WERI-Rb-1 (cell line): ENCODE measurements around the gene GTF3A.

Source experiments
- DNase-seq: peaks from one replicate; pipeline ENCODE4 v3.0.0-alpha.2; 2020
- H3K27ac ChIP-seq: fragments of 250-450 bp; sonication (Bioruptor Pico); 2 replicates; pipeline ENCODE4 v1.5.1; 2020; ENCODE audit warnings: mild to moderate bottlenecking, moderate library complexity
- H3K27me3 ChIP-seq: fragments of 250-450 bp; sonication (Bioruptor Pico); 2 replicates; pipeline ENCODE4 v1.5.1; 2021; ENCODE audit warnings: mild to moderate bottlenecking, low read depth, moderate library complexity; ENCODE audit not compliant: insufficient read depth, severe bottlenecking
- H3K36me3 ChIP-seq: fragments of 250-450 bp; sonication (Bioruptor Pico); 2 replicates; pipeline ENCODE4 v1.5.1; 2020; ENCODE audit warnings: mild to moderate bottlenecking, moderate library complexity
- H3K4me3 ChIP-seq: 2 replicates; pipeline ENCODE4 v1.5.1; 2011; ENCODE audit warnings: low read depth, mild to moderate bottlenecking, control low read depth, low read length
- H3K9me3 ChIP-seq: fragments of 250-450 bp; sonication (Bioruptor Pico); 2 replicates; pipeline ENCODE4 v1.5.1; 2021; ENCODE audit warnings: mild to moderate bottlenecking, moderate library complexity; ENCODE audit not compliant: severe bottlenecking
- CTCF ChIP-seq: IDR thresholded peaks from 2 replicates; pipeline ENCODE4 v1.5.1; 2011; ENCODE audit warnings: low read depth, mild to moderate bottlenecking, control low read depth, inconsistent platforms, low read length

GTF3A gene

GRCh38 chr13:27424246-27425157 is at the start of gene GTF3A:
TSS of gene GTF3A (plus strand) at chr13:27424619.
- no peaks in the 10 kb centered on the region for H3K9me3 ChIP-seq
- peak within 1 kb of the TSS; percentile 68 for H3K27ac ChIP-seq
- no peak for TF ChIP-seq CTCF
- peak; percentile 93 for DNase-seq
- peak within 1 kb of the TSS; percentile 76 for H3K4me3 ChIP-seq
- H3K36me3 ChIP-seq: peaks cover 33% of the 10 kb centered on the region
- H3K27me3 ChIP-seq: peaks cover 26% of the 10 kb centered on the region

DNA sequence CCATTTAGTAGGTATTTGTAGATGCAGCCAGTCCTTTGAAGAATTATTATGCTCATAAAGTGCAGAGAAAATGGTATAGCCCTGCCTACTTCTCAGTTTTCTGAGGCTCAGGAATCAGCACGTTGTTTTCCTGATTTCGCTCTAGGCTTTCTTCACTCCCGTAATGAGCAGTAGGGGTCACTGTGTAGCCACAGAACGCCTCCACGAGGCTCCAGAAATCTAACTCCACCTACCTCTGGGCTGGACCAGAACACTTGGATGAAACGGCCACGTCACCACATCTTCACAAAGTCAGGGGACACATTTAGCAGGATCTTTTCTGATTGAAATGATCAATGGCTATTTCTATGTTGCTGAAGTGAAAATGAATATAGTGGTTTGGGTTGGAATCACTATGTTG is 49.8 kb upstream of the GTF3A start:
- TF ChIP-seq CTCF: peak; percentile 91
- Histone ChIP-seq H3K4me3 (no peak overlapping the region), H3K27ac (no peak overlapping the region), H3K27me3 (peaks cover 81% of the 10 kb centered on the region), H3K9me3 (no peaks in the 10 kb centered on the region), H3K36me3 (no peaks in the 10 kb centered on the region)
- peak; percentile 80 for DNase-seq

DNA sequence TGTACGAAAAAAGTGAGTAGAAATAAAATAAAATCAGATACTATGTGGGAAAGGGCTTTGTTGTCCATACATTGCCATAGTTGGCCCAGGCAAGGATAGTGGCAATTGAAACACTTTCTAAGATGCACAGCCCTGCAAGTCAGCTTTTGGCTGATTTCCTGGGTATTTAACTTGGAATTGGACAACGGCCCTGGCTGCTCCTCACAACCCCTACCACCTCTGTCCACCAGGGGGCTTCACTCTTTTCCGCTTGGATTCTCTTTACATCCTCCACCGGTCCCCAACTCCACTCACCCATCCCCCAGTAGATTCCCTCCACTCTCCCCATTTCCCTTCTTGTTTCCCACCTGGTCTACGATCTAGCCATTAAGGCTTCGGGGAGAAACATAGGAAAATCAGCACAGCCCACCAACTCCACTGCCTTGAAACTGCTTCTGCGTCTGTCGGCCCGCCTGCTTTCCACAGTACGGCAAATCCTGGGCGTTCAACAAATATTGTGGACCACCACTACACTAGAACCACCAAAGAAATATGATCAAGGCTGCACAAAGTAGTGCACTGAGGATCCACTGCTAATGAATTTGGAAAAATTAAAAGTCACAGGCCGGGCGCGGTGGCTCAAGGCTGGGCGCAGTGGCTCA is 48.6 kb upstream of the GTF3A start:
- Histone ChIP-seq H3K27ac (no peak overlapping the region), H3K4me3 (no peak overlapping the region), H3K36me3 (no peaks in the 10 kb centered on the region), H3K27me3 (peaks cover 83% of the 10 kb centered on the region), H3K9me3 (no peaks in the 10 kb centered on the region)
- TF ChIP-seq CTCF: peak; percentile 98
- peak; percentile 81 for DNase-seq

GRCh38 chr13:27379126-27379525 is 45.3 kb upstream of the GTF3A start:
- H3K4me3 ChIP-seq: no peak overlapping the region
- no peak overlapping the region for H3K27ac ChIP-seq
- peaks cover 2% of the 10 kb centered on the region for H3K9me3 ChIP-seq
- H3K36me3 ChIP-seq: no peaks in the 10 kb centered on the region
- no peak for TF ChIP-seq CTCF
- no peak for DNase-seq
- H3K27me3 ChIP-seq: peaks cover 86% of the 10 kb centered on the region

DNA sequence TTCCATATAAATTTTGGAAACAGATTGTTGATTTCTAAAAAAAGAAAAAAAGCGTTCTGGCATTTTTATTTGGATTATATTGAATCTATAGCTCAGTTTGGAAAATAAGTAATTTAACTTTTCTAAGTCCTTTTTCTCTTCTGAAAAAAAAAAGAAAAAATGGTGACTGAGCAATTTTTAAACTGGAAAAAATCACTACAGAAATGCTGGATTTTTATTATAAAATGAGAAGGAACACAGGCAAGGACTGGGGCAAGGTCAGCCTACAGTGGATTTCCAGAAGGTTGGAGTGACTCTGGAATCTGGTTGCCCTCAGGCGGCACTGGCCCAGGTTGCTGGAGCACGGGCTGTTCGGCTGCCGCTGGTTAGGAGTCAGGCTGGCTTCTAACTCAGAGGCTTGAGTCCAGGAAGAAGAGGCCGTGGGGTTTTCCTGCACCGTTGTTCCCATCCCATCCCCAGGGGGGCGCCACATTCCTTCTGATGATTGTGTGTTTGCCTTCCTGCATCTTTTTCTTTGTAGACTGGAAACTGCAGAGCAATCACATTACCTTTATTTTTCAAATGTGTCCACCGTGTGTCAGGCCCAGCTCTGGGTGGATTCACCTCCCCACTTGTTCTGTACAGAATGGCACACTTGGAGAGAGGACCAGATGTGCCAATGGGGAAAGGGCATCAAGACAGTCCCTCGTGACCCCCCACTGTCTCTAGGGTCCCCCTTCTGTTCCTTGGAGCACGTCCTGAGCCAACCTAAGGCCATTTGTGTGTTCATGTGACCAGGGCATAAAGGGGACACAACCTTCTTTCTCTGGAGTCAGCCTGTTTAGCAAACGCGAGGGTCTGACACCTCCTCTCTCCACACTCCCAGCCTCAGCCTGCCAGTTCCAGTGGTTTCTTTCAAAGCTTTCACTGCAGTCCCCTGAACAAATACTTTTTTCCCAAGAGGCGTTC is 44.5 kb upstream of the GTF3A start:
- peak; percentile 95 for TF ChIP-seq CTCF
- H3K4me3 ChIP-seq: no peak overlapping the region
- DNase-seq: peak; percentile 80
- no peaks in the 10 kb centered on the region for H3K36me3 ChIP-seq
- peaks cover 2% of the 10 kb centered on the region for H3K9me3 ChIP-seq
- no peak overlapping the region for H3K27ac ChIP-seq
- peaks cover 88% of the 10 kb centered on the region for H3K27me3 ChIP-seq
